GM19099 (cell line): ENCODE measurements around the gene PRKAR1B.

Experiments used
- POLR2A ChIP-seq: IDR thresholded peaks from 3 replicates; pipeline ENCODE4 v1.6.1; 2011; ENCODE audit warnings: low read depth; ENCODE audit not compliant: insufficient read length; ENCODE audit errors: extremely low read depth

The PRKAR1B gene

DNA sequence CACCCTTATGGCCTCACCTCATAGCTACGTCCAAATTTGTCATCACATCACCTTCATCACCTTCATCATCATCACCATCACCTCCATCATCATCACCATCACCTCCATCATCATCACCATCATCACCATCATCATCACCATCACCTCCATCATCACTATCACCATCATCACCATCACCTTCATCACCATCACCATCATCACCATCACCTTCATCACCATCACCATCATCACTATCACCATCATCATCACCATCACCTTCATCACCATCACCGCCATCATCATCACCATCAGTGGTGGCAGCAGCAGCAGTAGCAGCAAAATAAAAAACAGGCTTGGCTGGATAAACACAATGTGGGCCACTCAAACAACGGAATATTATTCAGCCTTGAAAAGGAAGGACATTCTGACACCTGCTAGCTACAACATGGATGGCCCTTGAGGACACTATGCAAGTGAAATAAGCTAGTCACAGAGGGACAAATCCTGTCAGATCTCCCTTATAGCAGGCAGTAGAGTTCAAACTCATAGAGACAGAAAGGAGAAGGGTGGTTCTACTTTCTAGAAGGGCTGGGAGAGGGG is 159.7 kb downstream of the PRKAR1B start:
- no peak for TF ChIP-seq POLR2A

GRCh38 chr7:566100-566499 is 161.0 kb downstream of the PRKAR1B start:
- no peak for TF ChIP-seq POLR2A

GRCh38 chr7:564176-564865 is 162.8 kb downstream of the PRKAR1B start:
- TF ChIP-seq POLR2A, result no peak

DNA sequence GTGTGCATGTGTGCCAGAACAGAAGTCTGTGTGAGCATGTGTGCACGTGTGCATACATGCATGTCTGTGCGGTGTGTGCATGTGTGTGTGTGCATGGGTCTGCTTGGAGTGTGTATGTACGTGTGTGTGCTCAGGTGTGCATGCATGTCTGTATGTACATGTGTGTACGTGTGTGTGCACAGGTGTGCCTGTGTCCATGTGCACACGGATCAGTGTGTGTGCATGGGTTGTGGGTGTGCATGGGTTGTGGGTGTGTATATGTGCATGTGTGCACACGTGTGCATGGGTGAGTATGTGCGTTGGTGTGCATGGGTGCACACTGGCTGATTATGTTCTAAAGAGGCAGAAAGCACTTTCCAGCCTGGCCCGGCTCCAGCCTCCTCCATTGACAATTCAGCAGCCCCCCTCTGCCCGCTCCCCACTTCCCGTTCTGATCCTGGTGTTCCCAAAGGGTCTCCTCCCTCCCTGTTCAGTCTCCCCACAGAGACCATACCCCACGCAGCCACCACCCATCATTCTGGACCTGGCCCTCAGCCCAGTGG is 163.4 kb downstream of the PRKAR1B start:
- no peak for TF ChIP-seq POLR2A

- TF ChIP-seq POLR2A, result no peak
These were observed 164.1 kb downstream of the PRKAR1B start for GRCh38 chr7:562789-563628.

- no peak for TF ChIP-seq POLR2A
These were observed 164.8 kb downstream of the PRKAR1B start for GRCh38 chr7:562374-562675.

GRCh38 chr7:561631-562373 is 165.3 kb downstream of the PRKAR1B start:
- no peak for TF ChIP-seq POLR2A

- no peak for TF ChIP-seq POLR2A
These were observed 166.0 kb downstream of the PRKAR1B start for GRCh38 chr7:560966-561630.

DNA sequence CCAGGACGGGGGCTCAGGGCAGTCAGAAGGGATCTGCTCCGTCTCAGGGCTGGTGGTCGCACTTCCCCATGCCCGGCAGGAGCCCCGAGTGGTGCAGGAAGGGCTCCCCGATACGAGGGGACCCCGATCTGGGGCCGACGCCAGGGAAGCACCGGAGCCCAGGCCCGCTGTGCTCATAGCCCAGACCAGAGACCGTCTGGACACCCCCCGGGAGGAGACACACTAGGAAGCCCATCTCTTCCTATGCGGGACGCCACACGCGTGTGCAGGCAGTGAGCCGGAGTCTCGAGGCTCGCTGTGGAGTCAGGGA is 167.7 kb downstream of the PRKAR1B start:
- TF ChIP-seq POLR2A, result no peak

GRCh38 chr7:557558-557881 is 169.6 kb downstream of the PRKAR1B start:
- TF ChIP-seq POLR2A, result no peak

DNA sequence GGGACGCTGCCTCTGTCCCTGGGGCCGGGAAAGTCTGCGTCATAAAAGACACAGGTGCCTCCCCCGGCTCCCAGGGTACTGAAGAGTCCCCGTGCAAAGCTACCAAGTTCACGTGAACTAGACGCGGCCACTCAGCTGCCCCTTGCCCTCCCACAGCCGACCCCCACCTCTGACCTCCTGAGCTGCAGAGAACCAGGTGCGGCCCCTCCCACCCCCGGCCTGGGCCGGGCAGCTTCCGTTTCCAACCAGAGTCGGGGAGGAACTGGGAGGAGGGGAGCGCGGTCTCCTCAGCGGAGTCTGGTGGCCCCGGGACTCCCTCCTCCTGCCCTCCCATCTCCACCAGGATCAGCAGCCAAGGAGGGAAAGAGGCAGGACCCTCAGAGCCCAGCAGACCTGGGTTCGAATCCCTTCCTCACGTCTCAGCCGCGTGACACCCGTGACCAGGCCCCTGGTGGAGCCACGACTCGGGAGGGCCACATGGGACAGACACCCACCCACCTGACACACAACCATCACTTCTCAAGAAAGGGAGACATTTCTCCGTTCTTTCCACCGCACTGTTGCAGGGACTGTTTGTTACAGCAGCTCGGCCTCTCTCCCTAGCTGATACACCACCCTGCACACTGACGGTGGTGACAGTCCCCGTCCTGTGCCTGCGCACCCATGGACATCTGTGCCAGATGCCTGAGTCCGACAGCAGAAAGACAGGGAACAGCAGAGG is 170.1 kb downstream of the PRKAR1B start:
- no peak for TF ChIP-seq POLR2A

DNA sequence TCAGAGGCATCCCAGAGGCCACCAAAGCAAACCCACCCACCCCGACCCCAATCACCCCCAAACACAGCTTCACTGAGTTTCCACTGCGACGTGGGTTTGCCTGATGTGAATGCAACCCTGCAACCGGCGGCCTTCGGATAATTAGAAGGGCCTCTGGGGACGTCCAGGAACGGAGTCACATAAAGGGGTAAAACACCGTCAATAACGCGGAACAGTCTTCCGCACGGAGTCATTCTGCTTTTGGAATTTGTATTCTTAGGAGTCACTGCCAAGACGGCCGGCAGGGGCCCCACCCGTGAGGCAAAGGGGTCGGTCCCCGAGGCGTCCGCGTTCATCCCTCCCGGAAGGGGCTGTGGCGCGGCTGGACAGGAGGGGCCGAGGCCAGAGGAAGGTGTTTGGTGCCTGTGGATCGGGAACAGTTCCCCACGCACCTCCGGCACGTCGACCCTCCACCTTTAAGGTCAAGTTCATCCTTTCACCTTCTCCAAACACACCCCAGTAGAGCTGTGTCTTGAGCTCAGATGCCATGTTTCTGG is 170.7 kb downstream of the PRKAR1B start:
- TF ChIP-seq POLR2A, result no peak

DNA sequence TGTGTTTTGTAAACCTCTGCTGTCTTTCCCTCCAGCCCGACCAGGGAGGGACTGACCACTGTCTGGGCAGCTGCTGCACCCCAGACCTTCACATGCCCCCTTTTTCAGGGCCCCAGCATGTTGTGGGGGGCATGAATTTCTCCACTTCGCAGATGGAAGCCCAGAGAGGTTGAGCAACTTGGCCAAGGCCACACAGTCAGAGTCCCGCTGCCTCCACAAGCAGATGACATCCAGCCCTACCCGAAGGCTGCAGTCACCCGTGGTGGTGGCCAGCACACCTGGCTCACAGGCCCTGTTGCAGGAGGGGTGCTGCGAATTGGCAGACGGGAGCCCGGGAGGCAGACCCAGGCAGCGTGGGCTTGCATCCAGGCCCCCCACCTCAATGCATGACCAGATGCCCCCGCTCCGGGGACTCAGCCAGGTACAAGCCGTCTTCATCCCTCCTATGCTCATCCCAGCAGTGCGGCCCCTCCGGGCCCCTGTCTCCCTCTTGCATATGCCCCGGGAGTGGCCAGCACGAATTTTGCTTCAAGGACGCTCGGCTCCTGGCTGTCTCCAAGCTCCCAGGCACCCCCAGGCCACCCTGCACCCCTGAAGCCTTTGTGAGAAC is 171.4 kb downstream of the PRKAR1B start:
- TF ChIP-seq POLR2A, result no peak
